Right lobe of liver (tissue), 6 donors: ENCODE measurements around the gene FAM181A. TPM values are rescaled to one million over a fixed set of nuclear protein-coding genes. Genes with fewer than 3 reads are reported as not detected.

Source experiments
- ATAC-seq, 4 donors: fragments of 200-7000 bp; cut with Tn5 transposase; one replicate each; pipeline ENCODE4 v1.9.1; 2020; ENCODE audit warnings: mild to moderate bottlenecking in 4 of 4, moderate library complexity in 4 of 4
- DNase-seq, 3 donors: peaks; one replicate each; pipeline ENCODE4 v3.0.0-alpha.2; 2020
- H3K27ac ChIP-seq, 3 donors: fragments of 200-600 bp; one replicate each; pipeline ENCODE4 v1.8.0; 2022
- H3K27me3 ChIP-seq, 2 donors: fragments of 200-600 bp; one replicate each; pipeline ENCODE4 v1.8.0; 2022
- H3K36me3 ChIP-seq, 4 donors: fragments of 200-600 bp; sonication (generic) in 1 of 4; one replicate each; pipeline versions ENCODE4 v1.5.1 to v1.8.0; 2017 to 2022; ENCODE audit warnings: control low read depth in 1 of 4
- H3K4me1 ChIP-seq, 4 donors: fragments of 200-600 bp; sonication (generic) in 1 of 4; one replicate each; pipeline versions ENCODE4 v1.5.1 to v1.8.0; 2017 to 2022; ENCODE audit warnings: control low read depth in 1 of 4
- H3K4me3 ChIP-seq, 3 donors: fragments of 200-600 bp; one replicate each; pipeline ENCODE4 v1.8.0; 2022
- H3K9me3 ChIP-seq, 4 donors: fragments of 200-600 bp; sonication (generic) in 1 of 4; one replicate each; pipeline versions ENCODE4 v1.5.1 to v1.8.0; 2017 to 2022; ENCODE audit warnings: control low read depth in 1 of 4
- POLR2A ChIP-seq: fragments of 450-650 bp; IDR thresholded peaks from one replicate; pipeline ENCODE4 v1.6.1; 2017; ENCODE audit warnings: antibody characterized with exemption, mild to moderate bottlenecking
- WGBS: methylation state at CpG from one replicate; pipeline ENCODE4 v1.1.6; 2018; ENCODE audit warnings: low coverage, low lambda C conversion rate; ENCODE audit not compliant: insufficient coverage; ENCODE audit errors: missing lambda C conversion rate; 5-methylcytosine and 5-hydroxymethylcytosine counted together
- intact Hi-C, 2 donors: fragments of 100-400 bp; cut with DNase I; formaldehyde crosslinking; loops; one replicate each; pipeline versions ENCODE4 v1.11.2 to v1.14.1; 2022
- microRNA-seq, 2 donors: library from miRNA; unstranded; fragments of <30 nt; microRNA quantifications; one replicate each; pipeline ENCODE4, GENCODE V29; 2019 to 2020
- small RNA-seq, 2 experiments: library from RNA; depleted of rRNA; stranded (forward); fragments of <200 nt; gene quantifications; one replicate each; pipeline ENCODE3, GENCODE V24; 2016
- total RNA-seq, 6 experiments: library from RNA; depleted of rRNA in 2 of 6; stranded (reverse); fragments of >200 nt in 2 of 6; fragmentation: NEBNext Ultra II Directional in 3 of 6; extraction: Animal tissue kit (Norgen Biotek cat#: 25700) in 3 of 6; gene quantifications; one replicate each; pipeline versions ENCODE4 v1.1.0 to v1.2.4, GENCODE V29; 2016 to 2023
- TF ChIP-seq, protein P1 (sequence below), 4 donors: fragments of 200-600 bp in 3 of 4; fragments of 450-650 bp in 1 of 4; IDR thresholded peaks; one replicate each; pipeline versions ENCODE4 v1.5.1 to v1.8.0; 2016 to 2022; ENCODE audit warnings: antibody characterized with exemption in 4 of 4, mild to moderate bottlenecking in 2 of 4
- donor health status: DM: no; HTN: yes; CAD: no.
- donor health status: DM: no; HTN: no; CAD: no.
- donor health status: DM: no; HTN: no; CAD: no.
- donor health status: DM: no; HTN: yes; CAD: no.
- donor health status: DM: no; HTN: yes; CAD: no.

FAM181A gene
- total RNA-seq, 6 experiments from 2014 or later: not detected

DNA sequence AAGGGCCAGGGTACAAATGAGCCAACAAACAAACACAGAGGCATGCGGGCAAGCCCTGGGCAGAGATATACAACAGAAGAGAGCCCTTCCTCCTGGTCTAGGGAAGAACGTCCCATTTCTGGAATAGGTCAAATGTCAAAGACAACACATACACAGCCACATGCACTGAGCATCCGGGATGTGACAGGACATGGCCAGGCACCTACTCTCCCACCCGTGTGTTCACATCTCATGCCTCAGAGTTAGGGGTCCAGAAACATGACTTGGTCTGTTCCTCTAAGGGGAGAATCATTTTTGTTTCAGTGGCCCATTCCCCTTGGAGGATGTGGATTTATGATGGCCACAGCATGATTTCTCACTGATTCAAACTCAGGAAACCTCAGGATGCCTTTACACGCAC, 50.0 kb downstream of the FAM181A start:
- Histone ChIP-seq H3K27me3 (no peaks in the 10 kb centered on the region), H3K27ac (no peak overlapping the region), H3K4me3 (no peak overlapping the region), H3K36me3 (no peaks in the 10 kb centered on the region), H3K9me3 (no peaks in the 10 kb centered on the region), H3K4me1 (no peaks in the 10 kb centered on the region)
- no peak for TF ChIP-seq POLR2A
- TF ChIP-seq, protein P1, sequence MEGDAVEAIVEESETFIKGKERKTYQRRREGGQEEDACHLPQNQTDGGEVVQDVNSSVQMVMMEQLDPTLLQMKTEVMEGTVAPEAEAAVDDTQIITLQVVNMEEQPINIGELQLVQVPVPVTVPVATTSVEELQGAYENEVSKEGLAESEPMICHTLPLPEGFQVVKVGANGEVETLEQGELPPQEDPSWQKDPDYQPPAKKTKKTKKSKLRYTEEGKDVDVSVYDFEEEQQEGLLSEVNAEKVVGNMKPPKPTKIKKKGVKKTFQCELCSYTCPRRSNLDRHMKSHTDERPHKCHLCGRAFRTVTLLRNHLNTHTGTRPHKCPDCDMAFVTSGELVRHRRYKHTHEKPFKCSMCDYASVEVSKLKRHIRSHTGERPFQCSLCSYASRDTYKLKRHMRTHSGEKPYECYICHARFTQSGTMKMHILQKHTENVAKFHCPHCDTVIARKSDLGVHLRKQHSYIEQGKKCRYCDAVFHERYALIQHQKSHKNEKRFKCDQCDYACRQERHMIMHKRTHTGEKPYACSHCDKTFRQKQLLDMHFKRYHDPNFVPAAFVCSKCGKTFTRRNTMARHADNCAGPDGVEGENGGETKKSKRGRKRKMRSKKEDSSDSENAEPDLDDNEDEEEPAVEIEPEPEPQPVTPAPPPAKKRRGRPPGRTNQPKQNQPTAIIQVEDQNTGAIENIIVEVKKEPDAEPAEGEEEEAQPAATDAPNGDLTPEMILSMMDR (IDR thresholded peaks at IDR 0.05): no peak
- DNase-seq (no peak), ATAC-seq (no peak)
- intact Hi-C loops: no loop called here
- 60% methylated on average over 1 of the region's 5 CpGs for WGBS

DNA sequence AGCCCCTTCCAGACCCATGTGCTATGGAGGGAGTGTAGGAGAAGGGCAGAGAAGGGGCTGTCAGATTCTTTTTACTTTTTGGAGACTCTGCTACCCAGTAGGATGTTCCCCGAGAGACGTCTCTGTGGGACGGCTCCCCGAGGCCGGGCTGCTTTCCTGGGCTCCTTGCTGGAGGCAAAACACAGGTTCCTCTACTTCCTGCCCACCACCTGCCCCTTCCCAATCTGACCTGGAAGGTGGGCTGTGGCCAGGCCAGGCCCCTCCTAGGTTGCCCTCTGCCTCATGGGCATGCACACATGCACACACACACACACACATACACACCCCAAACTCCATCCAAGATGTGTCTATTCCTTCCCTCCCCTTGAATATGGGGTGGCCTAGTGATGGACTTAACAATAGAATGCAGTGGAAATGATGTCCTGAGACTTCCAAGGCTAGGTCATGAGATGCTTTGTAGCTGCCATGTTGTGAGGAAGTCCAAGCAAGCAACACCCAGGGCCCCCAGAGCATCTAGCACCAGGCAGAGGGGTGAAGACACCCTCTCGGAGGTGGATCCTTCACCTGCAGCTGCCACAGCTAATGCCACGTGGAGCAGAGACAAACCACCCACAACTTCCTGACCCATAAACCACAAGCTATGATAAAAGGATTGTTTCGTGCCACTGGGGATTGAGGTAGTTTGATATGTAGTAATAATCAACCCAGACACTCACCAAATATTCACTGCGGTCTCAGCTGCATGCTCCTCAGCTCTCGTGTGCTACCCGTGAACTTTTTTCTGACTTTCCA, 50.8 kb downstream of the FAM181A start:
- no peaks in the 10 kb centered on the region for H3K27me3 ChIP-seq
- no peaks in the 10 kb centered on the region for H3K36me3 ChIP-seq
- DNase-seq: no peak
- TF ChIP-seq POLR2A: no peak
- TF ChIP-seq, protein P1 (IDR thresholded peaks at IDR 0.05): no peak
- H3K9me3 ChIP-seq: no peaks in the 10 kb centered on the region
- H3K4me1 ChIP-seq: no peaks in the 10 kb centered on the region
- H3K27ac ChIP-seq: no peak overlapping the region
- peak in 2 of 4 donors; percentile 14 to 51 for ATAC-seq
- H3K4me3 ChIP-seq: no peak overlapping the region
- intact Hi-C loops: no loop called here
- 68% methylated on average over 5 of the region's 11 CpGs for WGBS

DNA sequence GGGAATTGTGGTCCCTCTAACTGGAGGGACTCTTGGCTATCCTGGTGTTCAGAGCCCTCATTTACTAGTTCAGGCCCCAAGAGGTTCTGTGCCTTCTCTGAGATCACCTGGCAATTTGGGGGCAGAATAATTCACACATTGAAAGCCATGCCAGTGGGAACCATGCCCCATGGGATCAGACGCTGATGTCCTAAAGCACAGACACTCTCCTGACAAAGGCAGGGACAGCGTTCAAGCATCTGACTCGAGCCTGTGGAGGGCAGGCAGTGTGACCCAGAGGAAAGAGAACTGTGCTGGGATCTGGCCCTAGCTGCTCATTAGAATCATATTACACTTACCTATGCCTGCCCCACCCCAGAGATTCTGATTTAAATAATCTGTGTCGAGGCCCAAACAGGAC, 51.6 kb downstream of the FAM181A start:
- DNase-seq (no peak), ATAC-seq (no peak)
- Histone ChIP-seq H3K4me3 (no peak overlapping the region), H3K9me3 (no peaks in the 10 kb centered on the region), H3K27ac (no peak overlapping the region), H3K36me3 (no peaks in the 10 kb centered on the region), H3K4me1 (no peaks in the 10 kb centered on the region), H3K27me3 (no peaks in the 10 kb centered on the region)
- WGBS: 63% methylated on average over 3 of the region's 4 CpGs
- intact Hi-C loops: no loop called here
- no peak for TF ChIP-seq POLR2A
- TF ChIP-seq, protein P1 (IDR thresholded peaks at IDR 0.05): no peak

Small RNA genes lying within 50 kb of the gene (microRNA-seq; reads per million reads assigned to microRNA genes)
- gene MIR4506: 0 reads per million in 2 donors

Small RNA genes lying within 50 kb of the gene (small RNA-seq; reads per million reads assigned to genes)
- 0 reads per million in 2 experiments for gene MIR4506

Other genes with a start within 250 kb of the FAM181A start
- under 1 TPM in 4 of 6 experiments, not detected in 2; 0.31 to 0.95 (median 0.43) TPM for gene PRIMA1, start 138.9 kb upstream of the FAM181A start, total RNA-seq
- under 1 TPM; 0.20 to 0.59 (median 0.28) TPM for gene ASB2, start 49.2 kb downstream of the FAM181A start, total RNA-seq
- gene CCDC197, start 70.0 kb downstream of the FAM181A start, total RNA-seq: not detected
- 1 to 10 TPM in 2 of 6 experiments, under 1 TPM in 4; 0.59 to 3.7 (median 0.85) TPM for gene OTUB2, start 99.0 kb downstream of the FAM181A start, total RNA-seq
- gene DDX24, start 153.9 kb downstream of the FAM181A start, total RNA-seq: 10 to 100 TPM; 47.8 to 74.0 (median 63.6) TPM
- 1 to 10 TPM; 2.6 to 8.2 (median 5.3) TPM for gene IFI27L1, start 154.0 kb downstream of the FAM181A start, total RNA-seq
- 10 to 100 TPM; 10.0 to 32.5 (median 16.9) TPM for gene IFI27, start 183.4 kb downstream of the FAM181A start, total RNA-seq
- 1 to 10 TPM in 5 of 6 experiments, not detected in 1; 1.8 to 7.9 (median 4.1) TPM for gene IFI27L2, start 202.3 kb downstream of the FAM181A start, total RNA-seq
- gene PPP4R4, start 247.0 kb downstream of the FAM181A start, total RNA-seq: 1 to 10 TPM in 3 of 6 experiments, under 1 TPM in 3; 0.26 to 4.1 (median 1.2) TPM